ENCODE results near the gene RXRA.

- TF ChIP-seq CTCF (IDR thresholded peaks at IDR 0.05) (no peak), POLR2A (IDR thresholded peaks at IDR 0.05) (no peak), EP300 (IDR thresholded peaks at IDR 0.05) (no peak)
Measured at GRCh38 chr9:134314039-134314949, 12.0 kb upstream of the RXRA start.

All from tibial nerve (tissue), 4 donors.